Activated CD4-positive, alpha-beta memory T cell treated with anti-CD3 and anti-CD28 coated beads for 36 hours (primary cell): Measurements from ENCODE around the gene WDTC1. TPM values are rescaled to one million over a fixed set of nuclear protein-coding genes. Genes with fewer than 3 reads are reported as not detected.
A peak's percentile ranks its signal among the peaks of the same experiment; 100 is the strongest.
"Not testable (repeated sequence)": the region's sequence is repeated elsewhere in the genome, so short reads cannot be mapped to it uniquely, and the experiment has no call there.

Source experiments
- CTCF ChIA-PET: fragments of 350-600 bp; sonication (Branson Sonifier 250); formaldehyde crosslinking; loops from one replicate; lab custom pipeline; 2021; ENCODE audit warnings: antibody characterized with exemption, inconsistent platforms; lab: Charles Lee
- POLR2A ChIA-PET: fragments of 350-600 bp; sonication (Branson Sonifier 250); formaldehyde crosslinking; loops from one replicate; lab custom pipeline; 2021; ENCODE audit warnings: antibody characterized with exemption; lab: Charles Lee
- DNase-seq: peaks from one replicate; pipeline ENCODE4 v3.0.0-alpha.2; 2020
- H3K27ac Mint-ChIP-seq: one replicate; pipeline ENCODE4 v1.8.0; 2021; ENCODE audit warnings: mixed read lengths
- H3K27me3 Mint-ChIP-seq: one replicate; pipeline ENCODE4 v1.8.0; 2021; ENCODE audit warnings: mixed read lengths
- H3K36me3 Mint-ChIP-seq: one replicate; pipeline ENCODE4 v1.8.0; 2021; ENCODE audit warnings: mixed read lengths
- H3K4me1 Mint-ChIP-seq: one replicate; pipeline ENCODE4 v1.8.0; 2021; ENCODE audit warnings: low read depth, mixed read lengths
- H3K4me3 Mint-ChIP-seq: one replicate; pipeline ENCODE4 v1.8.0; 2021; ENCODE audit warnings: mild to moderate bottlenecking, mixed read lengths
- H3K9me3 Mint-ChIP-seq: one replicate; pipeline ENCODE4 v1.8.0; 2021; ENCODE audit warnings: mixed read lengths
- intact Hi-C: fragments of 100-400 bp; cut with micrococcal nuclease; formaldehyde crosslinking; loops from one replicate; pipeline ENCODE4 v1.15.1; 2023
- total RNA-seq, 2 experiments: library from RNA; stranded (reverse); gene quantifications; one replicate each; pipeline ENCODE4 v1.2.3, GENCODE V29; 2021

WDTC1 gene
- total RNA-seq, 2 experiments from 2014 or later: 30.3 TPM

- H3K36me3 Mint-ChIP-seq: no peaks in the 10 kb centered on the region
- CTCF ChIA-PET: interaction anchor here (0.7 to 1.1 kb wide), 2 partner anchors 29 to 60 kb away, joined by 3 read pairs; no protein-coding TSS in a partner anchor
- POLR2A ChIA-PET: no interaction called here
- no peaks in the 10 kb centered on the region for H3K27me3 Mint-ChIP-seq
- H3K9me3 Mint-ChIP-seq: no peaks in the 10 kb centered on the region
- no peak overlapping the region for H3K4me3 Mint-ChIP-seq
- intact Hi-C loops: no loop called here
- no peak overlapping the region for H3K27ac Mint-ChIP-seq
- no peak for DNase-seq
- peaks cover 35% of the 10 kb centered on the region for H3K4me1 Mint-ChIP-seq
Observed at GRCh38 chr1:27255136-27255535, 20.7 kb downstream of the WDTC1 start.

- Mint-ChIP-seq H3K36me3 (no peaks in the 10 kb centered on the region), H3K4me1 (peaks cover 33% of the 10 kb centered on the region), H3K27ac (no peak overlapping the region), H3K4me3 (no peak overlapping the region), H3K27me3 (no peaks in the 10 kb centered on the region), H3K9me3 (no peaks in the 10 kb centered on the region)
- ChIA-PET POLR2A (no interaction called here), CTCF (interaction anchor here (1.0 to 2.4 kb wide), 4 partner anchors 27 to 211 kb away, joined by 3 to 8 read pairs (median 4); no protein-coding TSS in a partner anchor)
- DNase-seq: no peak
- intact Hi-C loops: no loop called here
Observed at GRCh38 chr1:27257155-27257554, 22.7 kb downstream of the WDTC1 start.

GRCh38 chr1:27258598-27258997 is 24.2 kb downstream of the WDTC1 start:
- intact Hi-C loops: no loop called here
- no peaks in the 10 kb centered on the region for H3K27me3 Mint-ChIP-seq
- ChIA-PET CTCF (interaction anchor here (0.6 to 2.4 kb wide), 4 partner anchors 25 to 274 kb away, joined by 4 to 8 read pairs (median 4); no protein-coding TSS in a partner anchor), POLR2A (no interaction called here)
- no peak overlapping the region for H3K4me3 Mint-ChIP-seq
- H3K9me3 Mint-ChIP-seq: no peaks in the 10 kb centered on the region
- DNase-seq: peak; percentile 11
- H3K27ac Mint-ChIP-seq: no peak overlapping the region
- peaks cover 4% of the 10 kb centered on the region for H3K36me3 Mint-ChIP-seq
- H3K4me1 Mint-ChIP-seq: peaks cover 19% of the 10 kb centered on the region

GRCh38 chr1:27267153-27267552 is 32.7 kb downstream of the WDTC1 start:
- H3K9me3 Mint-ChIP-seq: no peaks in the 10 kb centered on the region
- no peak overlapping the region for H3K27ac Mint-ChIP-seq
- DNase-seq: no peak
- ChIA-PET CTCF (interaction anchor here (0.7 to 1.7 kb wide), 5 partner anchors 29 to 222 kb away, joined by 3 to 5 read pairs (median 3); no protein-coding TSS in a partner anchor), POLR2A (interaction anchor here (0.6 kb wide), 1 partner anchor 17 kb away, joined by 4 read pairs; no protein-coding TSS in a partner anchor)
- no peak overlapping the region for H3K4me3 Mint-ChIP-seq
- H3K36me3 Mint-ChIP-seq: peaks cover 12% of the 10 kb centered on the region
- peaks cover 3% of the 10 kb centered on the region for H3K4me1 Mint-ChIP-seq
- no peaks in the 10 kb centered on the region for H3K27me3 Mint-ChIP-seq
- intact Hi-C loops: no loop called here

GRCh38 chr1:27269276-27269675 is 34.8 kb downstream of the WDTC1 start:
- H3K9me3 Mint-ChIP-seq: no peaks in the 10 kb centered on the region
- H3K27ac Mint-ChIP-seq: no peak overlapping the region
- intact Hi-C loops: no loop called here
- H3K4me1 Mint-ChIP-seq: peaks cover 3% of the 10 kb centered on the region
- no peak overlapping the region for H3K4me3 Mint-ChIP-seq
- ChIA-PET CTCF (no interaction called here), POLR2A (no interaction called here)
- H3K27me3 Mint-ChIP-seq: no peaks in the 10 kb centered on the region
- peaks cover 11% of the 10 kb centered on the region for H3K36me3 Mint-ChIP-seq
- DNase-seq: no peak

GRCh38 chr1:27274204-27274603 is 39.8 kb downstream of the WDTC1 start:
- Mint-ChIP-seq H3K4me1 (peaks cover 6% of the 10 kb centered on the region), H3K27ac (no peak overlapping the region), H3K27me3 (no peaks in the 10 kb centered on the region), H3K36me3 (peaks cover 20% of the 10 kb centered on the region), H3K9me3 (peaks cover 6% of the 10 kb centered on the region), H3K4me3 (no peak overlapping the region)
- intact Hi-C loops: no loop called here
- CTCF ChIA-PET: interaction anchor here (0.7 to 1.1 kb wide), 2 partner anchors 27 to 229 kb away, joined by 3 read pairs; no protein-coding TSS in a partner anchor
- POLR2A ChIA-PET: no interaction called here
- no peak for DNase-seq

GRCh38 chr1:27275696-27276095 is 41.3 kb downstream of the WDTC1 start:
- peaks cover 18% of the 10 kb centered on the region for H3K36me3 Mint-ChIP-seq
- H3K27me3 Mint-ChIP-seq: no peaks in the 10 kb centered on the region
- H3K27ac Mint-ChIP-seq: no peak overlapping the region
- H3K4me1 Mint-ChIP-seq: peaks cover 5% of the 10 kb centered on the region
- ChIA-PET POLR2A (no interaction called here), CTCF (no interaction called here)
- intact Hi-C loops: no loop called here
- H3K9me3 Mint-ChIP-seq: peaks cover 6% of the 10 kb centered on the region
- no peak for DNase-seq
- no peak overlapping the region for H3K4me3 Mint-ChIP-seq

- Mint-ChIP-seq H3K4me1 (no peaks in the 10 kb centered on the region), H3K4me3 (no peak overlapping the region), H3K9me3 (no peaks in the 10 kb centered on the region), H3K27ac (no peak overlapping the region), H3K27me3 (no peaks in the 10 kb centered on the region), H3K36me3 (peaks cover 6% of the 10 kb centered on the region)
- ChIA-PET CTCF (interaction anchor here (0.6 to 5.5 kb wide), 33 partner anchors 9 to 241 kb away, joined by 3 to 69 read pairs (median 5); no protein-coding TSS in a partner anchor), POLR2A (no interaction called here)
- intact Hi-C loops: loop anchor here (1.0 to 5.0 kb wide), 3 partner anchors 86 to 237 kb away; no protein-coding TSS in a partner anchor
- peak; percentile 90 for DNase-seq
Observed at GRCh38 chr1:27284425-27285273, 50.2 kb downstream of the WDTC1 start.

GRCh38 chr1:27285274-27285660 is 50.8 kb downstream of the WDTC1 start:
- CTCF ChIA-PET: interaction anchor here (0.7 to 4.5 kb wide), 11 partner anchors 15 to 241 kb away, joined by 3 to 69 read pairs (median 6); no protein-coding TSS in a partner anchor
- intact Hi-C loops: no loop called here

GRCh38 chr1:27285821-27286220 is 51.4 kb downstream of the WDTC1 start:
- H3K9me3 Mint-ChIP-seq, DNase-seq, H3K4me1 Mint-ChIP-seq, intact Hi-C loops, H3K27me3 Mint-ChIP-seq, H3K36me3 Mint-ChIP-seq, H3K27ac Mint-ChIP-seq, H3K4me3 Mint-ChIP-seq: not testable (repeated sequence)
- CTCF ChIA-PET: interaction anchor here (0.7 to 4.5 kb wide), 10 partner anchors 15 to 242 kb away, joined by 3 to 69 read pairs (median 6); no protein-coding TSS in a partner anchor
- POLR2A ChIA-PET: interaction anchor here (0.6 kb wide), 1 partner anchor 465 kb away, joined by 3 read pairs; no protein-coding TSS in a partner anchor

More at GRCh38 chr1:27285274-27285660, 50.8 kb downstream of the WDTC1 start:
- H3K9me3 Mint-ChIP-seq: no peaks in the 10 kb centered on the region
- H3K4me1 Mint-ChIP-seq: no peaks in the 10 kb centered on the region
- no peak overlapping the region for H3K4me3 Mint-ChIP-seq
- peaks cover 6% of the 10 kb centered on the region for H3K36me3 Mint-ChIP-seq
- no peaks in the 10 kb centered on the region for H3K27me3 Mint-ChIP-seq
- no peak overlapping the region for H3K27ac Mint-ChIP-seq
- POLR2A ChIA-PET: interaction anchor here (0.6 kb wide), 1 partner anchor 465 kb away, joined by 3 read pairs; no protein-coding TSS in a partner anchor
- no peak for DNase-seq

GRCh38 chr1:27289125-27289524 is 54.7 kb downstream of the WDTC1 start:
- DNase-seq, H3K27me3 Mint-ChIP-seq, H3K27ac Mint-ChIP-seq, CTCF ChIA-PET, intact Hi-C loops, H3K4me3 Mint-ChIP-seq, H3K36me3 Mint-ChIP-seq, H3K9me3 Mint-ChIP-seq, H3K4me1 Mint-ChIP-seq, POLR2A ChIA-PET: not testable (repeated sequence)

- ChIA-PET POLR2A (no interaction called here), CTCF (no interaction called here)
- intact Hi-C loops: no loop called here
- Mint-ChIP-seq H3K36me3 (peaks cover 8% of the 10 kb centered on the region), H3K4me3 (no peak overlapping the region), H3K27me3 (no peaks in the 10 kb centered on the region), H3K4me1 (no peaks in the 10 kb centered on the region), H3K9me3 (no peaks in the 10 kb centered on the region), H3K27ac (no peak overlapping the region)
- DNase-seq: no peak
Observed at GRCh38 chr1:27290581-27290980, 56.1 kb downstream of the WDTC1 start.
